Measurements from ENCODE around the gene IL12A. TPM values are rescaled to one million over a fixed set of nuclear protein-coding genes. Genes with fewer than 3 reads are reported as not detected.

The IL12A gene
- total and polyA plus RNA-seq, 8 donors, result 0.25 to 35.9 (median 2.1) TPM; not detected in 4

DNA sequence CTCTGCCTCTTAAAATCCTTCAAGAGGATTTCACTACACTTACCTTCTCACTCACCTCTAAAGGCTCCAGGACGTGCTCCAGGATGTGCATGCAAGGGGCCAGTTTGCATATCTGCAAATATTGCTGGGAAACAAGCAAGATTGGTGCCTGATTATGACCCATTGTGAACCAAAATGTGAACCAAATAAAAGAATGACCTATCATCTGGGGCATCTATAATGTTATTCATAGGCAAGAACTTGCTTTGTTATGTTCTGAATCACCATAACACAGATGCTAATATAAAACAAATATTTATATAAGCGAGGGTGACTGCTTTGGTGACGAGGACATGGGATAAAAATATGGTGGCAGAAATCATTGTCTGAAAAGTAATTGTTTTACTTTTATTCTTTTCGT, 5.5 kb downstream of the IL12A start:
- intact Hi-C loops (cut with DNase I; ENCODE audit: low total_unique reads), result no loop called here
- no peaks in the 10 kb centered on the region for H3K9me3 ChIP-seq
- H3K4me3 ChIP-seq, result no peak overlapping the region
- no peaks in the 10 kb centered on the region for H3K27me3 ChIP-seq
- TF ChIP-seq POLR2A (IDR thresholded peaks at IDR 0.05), result no peak
- no peak for TF ChIP-seq POLR2AphosphoS5 (IDR thresholded peaks at IDR 0.05)
- TF ChIP-seq, protein P1, sequence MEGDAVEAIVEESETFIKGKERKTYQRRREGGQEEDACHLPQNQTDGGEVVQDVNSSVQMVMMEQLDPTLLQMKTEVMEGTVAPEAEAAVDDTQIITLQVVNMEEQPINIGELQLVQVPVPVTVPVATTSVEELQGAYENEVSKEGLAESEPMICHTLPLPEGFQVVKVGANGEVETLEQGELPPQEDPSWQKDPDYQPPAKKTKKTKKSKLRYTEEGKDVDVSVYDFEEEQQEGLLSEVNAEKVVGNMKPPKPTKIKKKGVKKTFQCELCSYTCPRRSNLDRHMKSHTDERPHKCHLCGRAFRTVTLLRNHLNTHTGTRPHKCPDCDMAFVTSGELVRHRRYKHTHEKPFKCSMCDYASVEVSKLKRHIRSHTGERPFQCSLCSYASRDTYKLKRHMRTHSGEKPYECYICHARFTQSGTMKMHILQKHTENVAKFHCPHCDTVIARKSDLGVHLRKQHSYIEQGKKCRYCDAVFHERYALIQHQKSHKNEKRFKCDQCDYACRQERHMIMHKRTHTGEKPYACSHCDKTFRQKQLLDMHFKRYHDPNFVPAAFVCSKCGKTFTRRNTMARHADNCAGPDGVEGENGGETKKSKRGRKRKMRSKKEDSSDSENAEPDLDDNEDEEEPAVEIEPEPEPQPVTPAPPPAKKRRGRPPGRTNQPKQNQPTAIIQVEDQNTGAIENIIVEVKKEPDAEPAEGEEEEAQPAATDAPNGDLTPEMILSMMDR (IDR thresholded peaks at IDR 0.05), result no peak
- peaks cover 0 to 30% (median 12%) of the 10 kb centered on the region in 4 donors for H3K4me1 ChIP-seq
- 32 to 49% (median 42%) methylated on average over 4 of the region's 4 CpGs for WGBS, 5 donors
- no peak for DNase-seq
- H3K36me3 ChIP-seq, result no peaks in the 10 kb centered on the region
- no peak overlapping the region for H3K27ac ChIP-seq

DNA sequence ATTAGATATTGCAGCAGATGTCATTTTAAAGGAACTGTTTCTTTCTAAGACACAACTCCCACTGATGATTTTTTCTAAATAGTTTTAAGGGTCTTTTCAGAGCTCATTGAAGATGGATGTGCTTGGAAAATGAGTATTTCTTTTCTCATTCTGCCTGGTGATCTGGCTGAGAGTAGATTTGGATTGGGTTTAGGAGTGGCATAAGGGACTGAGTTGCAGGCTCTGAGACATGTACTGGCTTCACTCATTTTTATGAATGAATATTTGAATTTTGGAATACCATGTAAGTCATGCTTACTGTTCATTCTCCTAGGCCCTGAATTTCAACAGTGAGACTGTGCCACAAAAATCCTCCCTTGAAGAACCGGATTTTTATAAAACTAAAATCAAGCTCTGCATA, 6.5 kb downstream of the IL12A start:
- WGBS, 5 donors, result 78 to 100% (median 93%) methylated on average over 1 of the region's 1 CpG
- no peak for DNase-seq
- no peak for TF ChIP-seq EP300 (IDR thresholded peaks at IDR 0.05)
- no peak for TF ChIP-seq POLR2A (IDR thresholded peaks at IDR 0.05)
- TF ChIP-seq POLR2AphosphoS5 (IDR thresholded peaks at IDR 0.05), result no peak
- TF ChIP-seq, protein P1 (IDR thresholded peaks at IDR 0.05), result no peak
- intact Hi-C loops (cut with DNase I; ENCODE audit: low total_unique reads), result no loop called here
- H3K27ac ChIP-seq, result no peak overlapping the region
- H3K9me3 ChIP-seq, result no peaks in the 10 kb centered on the region
- H3K4me3 ChIP-seq, result no peak overlapping the region
- H3K4me1 ChIP-seq, result peaks cover 0 to 21% (median 5%) of the 10 kb centered on the region in 4 donors
- no peaks in the 10 kb centered on the region for H3K36me3 ChIP-seq
- no peaks in the 10 kb centered on the region for H3K27me3 ChIP-seq

DNA sequence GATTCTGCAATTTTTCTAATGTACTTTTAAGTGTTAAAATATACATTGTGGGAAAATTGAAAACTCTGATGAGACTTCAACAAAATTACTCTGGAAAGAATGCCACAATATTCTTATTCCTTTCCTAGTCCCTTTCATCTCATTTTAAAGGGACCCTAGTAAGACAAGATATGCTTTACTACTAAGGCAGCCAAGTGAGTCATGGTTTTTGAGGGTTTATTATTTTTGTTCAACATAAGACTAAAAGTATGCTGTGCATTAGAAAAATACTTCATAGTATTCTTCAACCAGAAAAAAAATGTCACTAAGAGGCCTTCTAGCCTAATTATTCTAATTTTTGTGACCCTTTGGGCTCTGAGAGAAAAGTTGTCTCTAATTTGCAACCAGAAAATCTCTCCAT, 7.4 kb downstream of the IL12A start:
- TF ChIP-seq, protein P1 (IDR thresholded peaks at IDR 0.05), result no peak
- TF ChIP-seq POLR2A (IDR thresholded peaks at IDR 0.05) (no peak), POLR2AphosphoS5 (IDR thresholded peaks at IDR 0.05) (no peak), EP300 (IDR thresholded peaks at IDR 0.05) (no peak)
- intact Hi-C loops (cut with DNase I; ENCODE audit: low total_unique reads), result no loop called here

DNA sequence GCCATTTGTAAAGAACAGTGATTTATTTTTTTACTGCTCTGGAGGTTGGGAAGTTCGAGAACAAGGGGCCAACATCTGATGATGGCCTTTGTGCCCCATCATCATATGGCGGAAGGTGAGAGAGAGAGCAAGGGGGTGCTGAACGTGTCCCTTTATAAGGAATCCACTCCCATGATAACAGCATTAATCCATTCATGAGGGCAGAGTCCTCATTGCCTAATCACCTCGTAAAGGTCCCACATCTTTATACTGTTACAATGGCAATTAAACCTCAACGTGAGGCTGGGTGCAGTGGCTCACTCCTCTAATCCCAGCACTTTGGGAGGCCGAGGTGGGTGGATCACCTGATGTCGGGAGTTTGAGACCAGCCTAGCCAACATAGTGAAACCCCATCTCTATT, 8.3 kb downstream of the IL12A start:
- no peak for DNase-seq
- Histone ChIP-seq H3K27me3 (no peaks in the 10 kb centered on the region), H3K4me1 (peaks cover 0 to 16% (median 2%) of the 10 kb centered on the region in 4 donors), H3K4me3 (no peak overlapping the region), H3K36me3 (no peaks in the 10 kb centered on the region), H3K9me3 (no peaks in the 10 kb centered on the region), H3K27ac (no peak overlapping the region)
- 79 to 95% (median 90%) methylated on average over 7 of the region's 7 CpGs for WGBS, 5 donors
- intact Hi-C loops (cut with DNase I; ENCODE audit: low total_unique reads), result no loop called here
- TF ChIP-seq, protein P1 (IDR thresholded peaks at IDR 0.05), result no peak
- TF ChIP-seq POLR2A (IDR thresholded peaks at IDR 0.05), result no peak
- no peak for TF ChIP-seq POLR2AphosphoS5 (IDR thresholded peaks at IDR 0.05)
- no peak for TF ChIP-seq EP300 (IDR thresholded peaks at IDR 0.05)

More for the DNA sequence above, 7.4 kb downstream of the IL12A start:
- H3K4me3 ChIP-seq, result no peak overlapping the region
- no peak overlapping the region for H3K27ac ChIP-seq
- no peak for DNase-seq
- peaks cover 0 to 16% (median 2%) of the 10 kb centered on the region in 4 donors for H3K4me1 ChIP-seq
- H3K9me3 ChIP-seq, result no peaks in the 10 kb centered on the region
- no peaks in the 10 kb centered on the region for H3K36me3 ChIP-seq
- H3K27me3 ChIP-seq, result no peaks in the 10 kb centered on the region
